HEK293 (cell line): ENCODE data around the gene AQP5.

Experiments
- CTCF ChIA-PET: fragments of 350-600 bp; formaldehyde crosslinking; extraction: SDS; loops from one replicate; lab custom pipeline; 2021; ENCODE audit warnings: antibody characterized with exemption; lab: Yijun Ruan, JAX
- POLR2A ChIA-PET: fragments of 300-600 bp; formaldehyde crosslinking; extraction: SDS; loops from one replicate; lab custom pipeline; 2020; ENCODE audit warnings: antibody characterized with exemption, inconsistent platforms; lab: Yijun Ruan, JAX
- H3K27ac ChIP-seq: fragments of 200-500 bp; sonication (Bioruptor generic); 2 replicates; pipeline ENCODE4 v1.5.1; 2014; ENCODE audit warnings: low read depth, low read length, control low read depth, inconsistent platforms; ENCODE audit errors: extremely low read depth
- H3K36me3 ChIP-seq, 2 experiments: fragments of 200-500 bp in 1 of 2; sonication (Bioruptor generic) in 1 of 2; 1 replicate in 1 of 2; 2 replicates in 1 of 2; pipeline ENCODE4 v1.5.1; 2014 to 2017; ENCODE audit warnings: inconsistent platforms in 2 of 2, low read length in 2 of 2; ENCODE audit not compliant: control insufficient read depth in 2 of 2, insufficient read depth in 1 of 2
- H3K4me1 ChIP-seq: fragments of 200-500 bp; sonication (Bioruptor generic); 2 replicates; pipeline ENCODE4 v1.5.1; 2014; ENCODE audit warnings: mild to moderate bottlenecking, low read length, inconsistent platforms; ENCODE audit not compliant: control insufficient read depth, insufficient read depth
- H3K4me3 ChIP-seq: 2 replicates; pipeline ENCODE4 v1.5.1; 2011; ENCODE audit warnings: low read depth, mild to moderate bottlenecking, control low read depth, low read length, moderate library complexity
- H3K9me3 ChIP-seq: fragments of 200-500 bp; sonication (Bioruptor generic); 2 replicates; pipeline ENCODE4 v1.5.1; 2014; ENCODE audit warnings: low read depth, low read length, inconsistent platforms; ENCODE audit not compliant: control insufficient read depth, insufficient read depth
- IKZF3 ChIP-seq: fragments of 450-650 bp; IDR thresholded peaks from 2 replicates; pipeline ENCODE4 v1.5.0; 2018; ENCODE audit warnings: missing biosample characterization, mild to moderate bottlenecking, missing genetic modification characterization, moderate library complexity
- PRDM10 ChIP-seq: fragments of 450-650 bp; formaldehyde crosslinking; IDR thresholded peaks from 2 replicates; pipeline ENCODE4 v1.5.1; 2016; ENCODE audit warnings: missing biosample characterization, missing genetic modification characterization
- ZFP69B ChIP-seq: fragments of 450-650 bp; formaldehyde crosslinking; IDR thresholded peaks from 2 replicates; pipeline ENCODE4 v1.5.1; 2016; ENCODE audit warnings: missing biosample characterization, missing genetic modification characterization
- ZNF157 ChIP-seq: fragments of 450-650 bp; formaldehyde crosslinking; IDR thresholded peaks from 2 replicates; pipeline ENCODE4 v1.5.1; 2016; ENCODE audit warnings: missing biosample characterization, missing genetic modification characterization
- ZNF223 ChIP-seq: fragments of 450-650 bp; formaldehyde crosslinking; IDR thresholded peaks from 2 replicates; pipeline ENCODE4 v1.5.1; 2016; ENCODE audit warnings: missing biosample characterization, missing genetic modification characterization
- ZNF449 ChIP-seq: fragments of 450-650 bp; formaldehyde crosslinking; IDR thresholded peaks from 2 replicates; pipeline ENCODE4 v1.5.1; 2017; ENCODE audit warnings: missing biosample characterization, mild to moderate bottlenecking, missing genetic modification characterization, moderate library complexity
- ZNF521 ChIP-seq: fragments of 450-650 bp; formaldehyde crosslinking; IDR thresholded peaks from 2 replicates; pipeline ENCODE4 v1.5.1; 2017; ENCODE audit warnings: missing biosample characterization, mild to moderate bottlenecking, missing genetic modification characterization
- ZNF629 ChIP-seq: fragments of 450-650 bp; formaldehyde crosslinking; IDR thresholded peaks from 2 replicates; pipeline ENCODE4 v1.5.1; 2017; ENCODE audit warnings: missing biosample characterization, missing genetic modification characterization
- TF ChIP-seq, protein P1 (sequence below): fragments of 450-650 bp; IDR thresholded peaks from 2 replicates; pipeline ENCODE4 v1.5.1; 2018; ENCODE audit warnings: missing biosample characterization, missing genetic modification characterization

Gene AQP5

GRCh38 chr12:49947593-49948226 lies 14.0 kb upstream of the AQP5 start:
- TF ChIP-seq ZNF449 (tag by site-specific recombination) (peak; percentile 82), ZNF223 (tag by site-specific recombination) (no peak), ZNF157 (tag by site-specific recombination) (no peak)
- Histone ChIP-seq H3K4me3 (no peak overlapping the region), H3K4me1 (no peaks in the 10 kb centered on the region), H3K9me3 (no peaks in the 10 kb centered on the region), H3K36me3 (no peaks in the 10 kb centered on the region), H3K27ac (no peak overlapping the region)
- POLR2A ChIA-PET = interaction anchor here (1.2 kb wide), 1 partner anchor 12 kb away, joined by 3 read pairs; no protein-coding TSS in a partner anchor
- CTCF ChIA-PET = interaction anchor here (0.6 to 4.0 kb wide), 5 partner anchors 17 to 266 kb away, joined by 3 to 76 read pairs (median 29); no protein-coding TSS in a partner anchor

DNA sequence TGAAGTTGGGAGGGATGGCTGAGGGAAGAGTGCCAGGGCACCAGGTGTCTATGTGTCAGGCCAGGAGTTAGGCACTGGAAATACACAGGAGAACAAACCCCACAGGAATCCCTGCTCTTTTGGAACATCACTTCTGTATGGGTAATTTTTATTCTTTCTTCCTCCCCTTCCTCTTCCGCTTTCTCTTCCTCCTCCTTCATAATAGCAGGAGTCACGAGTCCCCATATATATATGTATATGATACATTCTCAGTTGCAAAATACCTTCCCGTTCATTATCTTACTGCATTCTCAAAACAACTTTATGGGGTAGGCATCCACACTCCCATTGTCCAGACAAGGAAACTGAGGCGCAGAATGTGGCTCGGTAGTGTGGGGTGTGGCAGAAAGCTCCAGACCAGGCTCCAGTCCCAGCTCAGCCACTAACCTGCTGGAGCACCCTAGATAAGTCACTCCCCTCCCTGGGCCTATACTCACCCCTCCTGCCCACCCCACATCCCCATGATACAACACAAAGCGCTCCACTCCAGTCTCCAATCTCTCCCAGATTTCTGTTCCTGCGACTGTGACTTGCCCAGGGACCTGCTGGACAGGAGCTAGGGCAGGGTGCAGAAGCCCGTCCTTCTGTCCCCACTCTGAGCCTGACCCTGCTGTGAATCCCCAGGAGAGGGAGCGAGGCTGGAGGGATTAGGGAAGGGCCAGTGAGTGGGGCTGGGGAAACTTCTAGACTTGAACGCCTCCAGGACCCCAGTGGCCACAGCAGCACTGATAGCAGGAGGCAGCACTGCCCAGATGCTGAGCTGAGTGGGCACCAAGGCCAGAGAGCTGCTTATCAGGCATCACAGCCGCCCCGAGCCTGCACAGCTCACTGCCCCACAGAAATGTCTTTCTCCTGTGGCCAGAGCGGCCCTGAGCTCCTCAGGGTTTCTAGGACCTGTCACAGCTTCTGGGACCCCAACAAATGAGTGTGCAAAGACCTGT lies 12.5 kb upstream of the AQP5 start:
- no peaks in the 10 kb centered on the region for H3K4me1 ChIP-seq
- H3K27ac ChIP-seq = no peak overlapping the region
- POLR2A ChIA-PET = interaction anchor here (0.6 kb wide), 1 partner anchor 44 kb away, joined by 10 read pairs; no protein-coding TSS in a partner anchor
- H3K9me3 ChIP-seq = no peaks in the 10 kb centered on the region
- no peaks in the 10 kb centered on the region for H3K36me3 ChIP-seq
- H3K4me3 ChIP-seq = no peak overlapping the region
- TF ChIP-seq ZNF629 (no peak), IKZF3 (tag by site-specific recombination) (no peak)
- TF ChIP-seq, protein P1, sequence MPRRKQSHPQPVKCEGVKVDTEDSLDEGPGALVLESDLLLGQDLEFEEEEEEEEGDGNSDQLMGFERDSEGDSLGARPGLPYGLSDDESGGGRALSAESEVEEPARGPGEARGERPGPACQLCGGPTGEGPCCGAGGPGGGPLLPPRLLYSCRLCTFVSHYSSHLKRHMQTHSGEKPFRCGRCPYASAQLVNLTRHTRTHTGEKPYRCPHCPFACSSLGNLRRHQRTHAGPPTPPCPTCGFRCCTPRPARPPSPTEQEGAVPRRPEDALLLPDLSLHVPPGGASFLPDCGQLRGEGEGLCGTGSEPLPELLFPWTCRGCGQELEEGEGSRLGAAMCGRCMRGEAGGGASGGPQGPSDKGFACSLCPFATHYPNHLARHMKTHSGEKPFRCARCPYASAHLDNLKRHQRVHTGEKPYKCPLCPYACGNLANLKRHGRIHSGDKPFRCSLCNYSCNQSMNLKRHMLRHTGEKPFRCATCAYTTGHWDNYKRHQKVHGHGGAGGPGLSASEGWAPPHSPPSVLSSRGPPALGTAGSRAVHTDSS = peak; percentile 9; the same call in 1 of the 2 replicates
- CTCF ChIA-PET = interaction anchor here (0.5 to 2.5 kb wide), 7 partner anchors 10 to 273 kb away, joined by 3 to 10 read pairs (median 4); no protein-coding TSS in a partner anchor

GRCh38 chr12:49949866-49950265 lies 11.8 kb upstream of the AQP5 start:
- H3K27ac ChIP-seq = no peak overlapping the region
- H3K4me1 ChIP-seq = no peaks in the 10 kb centered on the region
- CTCF ChIA-PET = interaction anchor here (0.5 to 2.5 kb wide), 7 partner anchors 9 to 274 kb away, joined by 3 to 10 read pairs (median 4); no protein-coding TSS in a partner anchor
- H3K4me3 ChIP-seq = no peak overlapping the region
- H3K36me3 ChIP-seq = no peaks in the 10 kb centered on the region
- TF ChIP-seq ZFP69B (no peak), PRDM10 (no peak), ZNF521 (tag by site-specific recombination) (no peak)
- H3K9me3 ChIP-seq = no peaks in the 10 kb centered on the region
- POLR2A ChIA-PET = interaction anchor here (0.6 kb wide), 1 partner anchor 45 kb away, joined by 10 read pairs; no protein-coding TSS in a partner anchor
